OCI-LY7 (cell line): Measurements from ENCODE around the gene KCNMA1. TPM values are rescaled to one million over a fixed set of nuclear protein-coding genes. Genes with fewer than 3 reads are reported as not detected.

Experiments
- BruUV-seq: library from RNA; stranded (reverse); fragments of 400-500 nt; replicated peaks from 2 replicates; lab custom pipeline; 2021; lab: Mats Ljungman, UMichigan
- CTCF ChIA-PET: fragments of 300-600 bp; sonication (Branson Sonifier 250); formaldehyde crosslinking; loops from one replicate; lab custom pipeline; 2022; ENCODE audit warnings: antibody characterized with exemption; ENCODE audit not compliant: unreplicated experiment; lab: Charles Lee
- POLR2A ChIA-PET: fragments of 300-600 bp; sonication (Branson Sonifier 250); formaldehyde crosslinking; loops from one replicate; lab custom pipeline; 2022; ENCODE audit warnings: antibody characterized with exemption; lab: Charles Lee
- DNase-seq: peaks from one replicate; pipeline ENCODE4 v3.0.0-alpha.2; 2015; ENCODE audit warnings: low spot score
- H2AFZ ChIP-seq: fragments of 200-600 bp; sonication (generic), shearing (Covaris generic); 2 replicates; pipeline ENCODE4 v1.6.1; 2014; ENCODE audit warnings: mild to moderate bottlenecking, antibody characterized with exemption, low read length, moderate library complexity
- H3K27ac ChIP-seq: fragments of 200-600 bp; sonication (generic); 2 replicates; pipeline ENCODE4 v1.5.1; 2014; ENCODE audit warnings: mixed run types, low read depth, mild to moderate bottlenecking, moderate library complexity, low read length, inconsistent platforms; ENCODE audit not compliant: poor library complexity, severe bottlenecking
- H3K36me3 ChIP-seq: fragments of 200-600 bp; sonication (generic); 2 replicates; pipeline ENCODE4 v1.6.1; 2014; ENCODE audit warnings: mild to moderate bottlenecking, antibody characterized with exemption, low read length, moderate library complexity, mixed read lengths; ENCODE audit not compliant: insufficient read depth
- H3K4me1 ChIP-seq: fragments of 200-600 bp; sonication (generic); 2 replicates; pipeline ENCODE4 v1.5.1; 2014; ENCODE audit warnings: mild to moderate bottlenecking, low read length; ENCODE audit not compliant: insufficient read depth, poor library complexity, severe bottlenecking
- H3K4me2 ChIP-seq: fragments of 200-600 bp; sonication (generic); 2 replicates; pipeline ENCODE4 v1.6.1; 2014; ENCODE audit warnings: mild to moderate bottlenecking, low read length
- H3K4me3 ChIP-seq: fragments of 200-600 bp; sonication (generic); 2 replicates; pipeline ENCODE4 v1.5.1; 2014; ENCODE audit warnings: mild to moderate bottlenecking, low read depth, low read length; ENCODE audit not compliant: poor library complexity, severe bottlenecking
- H3K79me2 ChIP-seq: fragments of 200-600 bp; sonication (generic); 2 replicates; pipeline ENCODE4 v1.6.1; 2016; ENCODE audit warnings: low read depth, mild to moderate bottlenecking, low read length, moderate library complexity, mixed read lengths; ENCODE audit not compliant: insufficient read depth
- H3K9me2 ChIP-seq: fragments of 200-600 bp; sonication (generic); 2 replicates; pipeline ENCODE4 v1.6.1; 2016; ENCODE audit warnings: mild to moderate bottlenecking, low read length, mixed read lengths; ENCODE audit not compliant: insufficient read depth
- H3K9me3 ChIP-seq: fragments of 200-600 bp; sonication (generic); 2 replicates; pipeline ENCODE4 v1.6.1; 2014; ENCODE audit warnings: mild to moderate bottlenecking, mixed run types, low read length, mixed read lengths
- H4K20me1 ChIP-seq: fragments of 200-600 bp; sonication (generic); 2 replicates; pipeline ENCODE4 v1.6.1; 2014; ENCODE audit warnings: mild to moderate bottlenecking, antibody characterized with exemption, low read length, moderate library complexity, mixed read lengths; ENCODE audit not compliant: insufficient read depth
- CTCF ChIP-seq: fragments of 200-600 bp; sonication (generic); conservative IDR thresholded peaks from 2 replicates; pipeline ENCODE4 v1.5.1; 2014; ENCODE audit warnings: mild to moderate bottlenecking, antibody characterized with exemption, low read length, moderate library complexity, mixed read lengths
- EZH2phosphoT487 ChIP-seq: fragments of 200-600 bp; sonication (generic); IDR thresholded peaks from 2 replicates; pipeline ENCODE4 v1.6.1; 2018; ENCODE audit warnings: low read depth, borderline replicate concordance, mild to moderate bottlenecking, mixed run types, antibody characterized with exemption, low read length, moderate library complexity, mixed read lengths
- intact Hi-C: fragments of 100-400 bp; cut with micrococcal nuclease; formaldehyde crosslinking; loops from one replicate; pipeline ENCODE4 v1.10.0; 2022; ENCODE audit not compliant: unreplicated experiment
- total RNA-seq, 2 experiments: library from RNA; depleted of rRNA in 1 of 2; stranded (reverse); fragments of >200 nt in 1 of 2; shearing (Covaris generic) in 1 of 2; gene quantifications; 2 replicates each; pipeline ENCODE4 v1.2.3, GENCODE V29; 2014 to 2022

Gene KCNMA1
- total RNA-seq, 2 experiments from 2014 or later = not detected

- POLR2A ChIA-PET = no interaction called here
These were observed 381.3 kb downstream of the KCNMA1 start for GRCh38 chr10:77256346-77256745.

GRCh38 chr10:77253556-77254064 lies 384.0 kb downstream of the KCNMA1 start:
- ChIA-PET CTCF (no interaction called here), POLR2A (no interaction called here)
- Histone ChIP-seq H3K9me3 (no peaks in the 10 kb centered on the region), H3K36me3 (no peaks in the 10 kb centered on the region), H3K4me2 (no peak overlapping the region), H2AFZ (no peak overlapping the region), H3K27ac (no peak overlapping the region), H3K79me2 (no peaks in the 10 kb centered on the region), H3K4me1 (no peaks in the 10 kb centered on the region), H3K9me2 (no peaks in the 10 kb centered on the region), H3K4me3 (no peak overlapping the region), H4K20me1 (no peaks in the 10 kb centered on the region)
- DNase-seq = no peak
- no TSS peak for BruUV-seq
- intact Hi-C loops = loop anchor here (5.0 kb wide), 1 partner anchor 389 kb away; no protein-coding TSS in a partner anchor
- no peak for TF ChIP-seq EZH2phosphoT487
- TF ChIP-seq CTCF = no peak

More at GRCh38 chr10:77256346-77256745, 381.3 kb downstream of the KCNMA1 start:
- no peak overlapping the region for H2AFZ ChIP-seq
- H3K27ac ChIP-seq = no peak overlapping the region
- H3K4me1 ChIP-seq = no peaks in the 10 kb centered on the region
- H3K79me2 ChIP-seq = no peaks in the 10 kb centered on the region
- H3K4me3 ChIP-seq = no peak overlapping the region
- intact Hi-C loops = no loop called here
- no TSS peak for BruUV-seq
- no peaks in the 10 kb centered on the region for H3K9me3 ChIP-seq
- H3K36me3 ChIP-seq = no peaks in the 10 kb centered on the region
- TF ChIP-seq CTCF = no peak
- TF ChIP-seq EZH2phosphoT487 = no peak
- CTCF ChIA-PET = no interaction called here
- H4K20me1 ChIP-seq = no peaks in the 10 kb centered on the region
- DNase-seq = no peak
- no peaks in the 10 kb centered on the region for H3K9me2 ChIP-seq
- H3K4me2 ChIP-seq = no peak overlapping the region

- no peaks in the 10 kb centered on the region for H3K79me2 ChIP-seq
- no peak overlapping the region for H3K4me3 ChIP-seq
- no peaks in the 10 kb centered on the region for H3K9me3 ChIP-seq
- no peaks in the 10 kb centered on the region for H4K20me1 ChIP-seq
- no peak overlapping the region for H3K27ac ChIP-seq
- H2AFZ ChIP-seq = no peak overlapping the region
- DNase-seq = no peak
- TF ChIP-seq EZH2phosphoT487 (no peak), CTCF (no peak)
- no TSS peak for BruUV-seq
- CTCF ChIA-PET = no interaction called here
- H3K4me2 ChIP-seq = no peak overlapping the region
- no peaks in the 10 kb centered on the region for H3K36me3 ChIP-seq
- intact Hi-C loops = loop anchor here (5.0 kb wide), 1 partner anchor 389 kb away; no protein-coding TSS in a partner anchor
- no peaks in the 10 kb centered on the region for H3K4me1 ChIP-seq
- POLR2A ChIA-PET = no interaction called here
- H3K9me2 ChIP-seq = no peaks in the 10 kb centered on the region
These were observed 384.5 kb downstream of the KCNMA1 start for GRCh38 chr10:77253147-77253545.
